ENCODE measurements around the gene UGT3A2.

- TF ChIP-seq CTCF (IDR thresholded peaks at IDR 0.05) = no peak
- TF ChIP-seq POLR2A (IDR thresholded peaks at IDR 0.05) = no peak
These were observed 4.2 kb upstream of the UGT3A2 start for GRCh38 chr5:36070687-36071571.

All from prostate gland (tissue), 2 donors.